ENCODE data around the gene GLMN.

The GLMN gene

DNA sequence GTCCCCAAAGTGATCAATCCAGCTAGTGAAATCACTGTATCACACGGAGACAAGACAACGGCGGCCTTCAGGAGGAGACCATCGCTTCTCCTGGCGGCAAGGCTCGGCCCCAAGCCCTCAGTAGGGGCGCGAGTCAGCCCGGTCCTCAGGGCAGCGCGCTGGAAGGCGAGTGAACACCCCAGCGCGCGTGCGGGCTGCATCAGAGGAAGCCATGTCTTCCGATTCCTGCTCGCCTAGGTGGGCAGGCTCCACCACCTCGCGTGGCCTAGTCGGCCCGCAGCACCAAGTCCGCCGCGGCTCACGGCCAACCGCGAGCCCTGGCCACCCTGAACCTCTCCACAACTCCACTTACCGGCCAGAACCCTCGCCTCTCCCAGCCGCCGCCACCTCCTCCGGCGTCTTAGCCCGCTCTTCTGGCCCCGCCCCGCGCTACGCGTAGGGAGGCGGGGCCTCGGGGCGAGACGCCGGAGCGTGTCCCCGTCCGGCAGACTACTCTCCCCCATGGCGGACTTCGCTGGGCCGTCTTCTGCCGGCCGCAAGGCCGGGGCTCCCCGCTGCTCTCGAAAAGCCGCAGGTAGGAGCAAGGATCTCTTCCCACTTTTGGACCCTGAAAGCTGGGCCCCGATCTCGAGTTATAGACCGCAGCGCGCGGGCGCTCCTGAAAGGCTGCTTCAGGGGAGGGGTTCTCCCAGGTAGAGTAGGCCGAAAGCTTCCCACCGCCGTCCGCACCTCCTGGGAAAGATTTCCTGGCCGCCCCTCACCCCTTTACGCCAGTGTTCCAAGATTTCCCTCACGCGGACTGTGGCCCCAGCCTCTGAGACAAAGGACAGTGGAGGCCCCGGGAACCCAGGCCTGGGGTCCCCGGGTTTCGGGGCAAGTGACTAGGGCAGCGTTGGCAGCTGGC lies at the start of gene GLMN, which contains the start of gene RPAP2:
TSS of gene GLMN (minus strand) at position 415 of the 904 bp plus-strand sequence. CDS start 988 bp downstream, outside the sequence.
TSS of gene RPAP2 (plus strand) at position 487 of the 904 bp plus-strand sequence. CDS start at position 502, 15 bp downstream.
- DNase-seq: peak; percentile 70 to 82

DNA sequence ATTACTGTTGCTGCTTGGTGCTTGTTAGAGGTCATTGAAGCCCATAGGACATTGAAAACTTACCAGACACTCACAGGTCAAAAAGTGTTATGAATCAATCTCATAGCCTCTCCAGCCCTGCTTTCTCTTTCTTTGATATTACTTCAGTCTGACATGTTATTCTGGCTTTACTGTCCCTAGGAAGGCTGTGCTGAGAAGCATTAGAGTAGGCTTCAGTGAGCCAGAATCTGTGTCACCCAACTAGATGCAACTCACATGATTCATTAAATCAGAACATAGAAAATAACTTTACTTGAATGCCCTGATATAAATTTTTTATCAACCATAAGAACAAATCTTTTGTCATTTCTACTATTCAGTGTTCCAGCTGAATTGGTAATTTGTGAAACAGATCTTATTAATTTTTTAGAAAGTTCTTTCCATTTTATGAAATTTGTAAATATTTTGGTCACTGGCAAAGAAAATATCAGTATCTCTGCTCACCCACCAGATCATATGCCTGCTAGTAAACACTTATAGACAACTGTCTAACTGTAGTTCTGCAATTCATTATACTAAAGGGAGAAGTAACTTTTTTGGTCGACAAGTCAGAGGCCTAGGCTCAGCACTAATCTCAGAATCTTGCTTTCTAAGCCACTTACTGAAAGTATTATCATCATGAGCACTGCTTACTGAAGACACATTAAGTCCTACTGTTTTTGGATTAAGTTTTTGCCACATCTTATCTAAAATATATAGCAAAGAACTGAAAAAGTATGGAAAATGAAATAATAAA lies 48.3 kb upstream of the GLMN start:
- DNase-seq: no peak

DNA sequence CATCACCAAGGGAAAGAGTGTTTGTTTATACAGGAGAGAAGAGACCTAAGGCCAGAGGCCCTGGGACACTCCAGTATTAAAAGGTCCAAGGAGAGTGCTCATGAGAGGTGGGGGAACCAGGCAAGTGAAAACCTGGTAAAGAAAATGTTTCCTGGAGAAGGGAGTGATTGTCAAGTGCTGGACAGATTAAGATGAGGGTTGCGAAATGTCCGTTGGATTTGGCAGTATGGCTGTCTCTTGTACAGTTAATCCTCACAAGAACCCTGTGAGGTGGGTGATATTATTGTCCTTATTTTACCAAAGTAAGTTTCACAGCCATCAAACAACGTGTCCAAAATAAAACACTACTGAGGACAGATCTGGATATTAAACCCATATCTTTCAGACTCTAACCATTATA lies 44.3 kb upstream of the GLMN start:
- no peak for DNase-seq

GRCh38 chr1:92342401-92342800 lies 43.6 kb upstream of the GLMN start:
- DNase-seq: no peak

DNA sequence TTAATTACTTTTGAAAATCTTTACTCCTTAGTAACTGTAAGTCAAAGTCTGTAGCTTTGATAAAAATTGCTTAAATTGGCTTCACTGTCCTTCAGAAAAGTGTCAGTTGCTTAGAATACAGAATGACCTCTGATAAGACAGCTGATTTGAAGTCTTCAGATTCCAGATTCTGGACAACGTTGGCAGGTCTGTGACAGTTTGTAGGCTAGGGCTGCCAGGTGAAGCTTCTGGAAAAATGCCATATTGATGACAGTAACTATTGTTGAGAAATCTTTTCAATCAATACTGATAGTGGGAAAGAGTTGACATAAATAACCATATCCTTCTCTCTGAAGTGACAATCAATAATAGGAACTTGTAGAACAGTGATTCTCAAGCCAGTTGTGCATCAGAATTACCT lies 41.4 kb upstream of the GLMN start:
- no peak for DNase-seq

DNA sequence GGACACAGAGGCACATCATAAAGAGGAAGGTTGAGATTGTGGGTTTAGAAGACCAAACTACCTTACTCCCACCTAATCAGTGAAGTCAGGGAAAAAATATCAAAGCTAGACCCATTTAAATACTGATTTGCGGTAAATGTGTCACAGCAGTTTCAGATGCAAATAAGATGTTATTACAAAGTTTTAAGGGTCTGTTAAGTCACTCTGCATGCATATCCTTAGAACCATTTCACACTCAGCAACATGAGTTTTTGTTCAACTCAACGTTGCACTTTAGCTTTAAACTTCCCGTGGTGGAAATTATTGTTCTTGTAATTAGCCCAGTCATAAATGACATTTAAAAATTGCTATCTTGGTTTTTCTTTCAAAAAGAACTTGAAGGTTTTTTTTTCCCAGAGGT lies 34.9 kb upstream of the GLMN start:
- no peak for DNase-seq

- DNase-seq: no peak
These were observed 30.8 kb upstream of the GLMN start for GRCh38 chr1:92329347-92330129.

- DNase-seq: no peak
These were observed 29.0 kb upstream of the GLMN start for GRCh38 chr1:92327794-92328193.

DNA sequence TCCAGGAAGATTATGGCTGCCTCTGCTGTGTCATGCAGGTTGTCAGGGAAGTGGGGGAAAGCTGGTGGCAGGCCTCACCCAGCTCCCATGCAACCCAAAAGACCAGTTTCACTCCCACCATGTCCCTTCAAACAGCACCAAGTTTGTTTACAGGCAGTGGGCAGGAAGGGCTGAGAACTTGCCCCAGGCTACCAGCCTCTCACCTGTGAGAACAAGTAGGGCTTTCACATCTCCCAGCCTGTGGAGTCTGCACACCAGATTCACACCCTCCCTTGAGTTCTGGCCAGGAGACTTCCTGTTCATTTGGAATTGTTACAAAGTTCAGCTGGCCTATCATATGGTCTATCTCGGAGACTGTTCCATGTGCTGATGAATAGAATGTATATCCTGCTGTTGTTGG lies 27.9 kb upstream of the GLMN start:
- DNase-seq: no peak

DNA sequence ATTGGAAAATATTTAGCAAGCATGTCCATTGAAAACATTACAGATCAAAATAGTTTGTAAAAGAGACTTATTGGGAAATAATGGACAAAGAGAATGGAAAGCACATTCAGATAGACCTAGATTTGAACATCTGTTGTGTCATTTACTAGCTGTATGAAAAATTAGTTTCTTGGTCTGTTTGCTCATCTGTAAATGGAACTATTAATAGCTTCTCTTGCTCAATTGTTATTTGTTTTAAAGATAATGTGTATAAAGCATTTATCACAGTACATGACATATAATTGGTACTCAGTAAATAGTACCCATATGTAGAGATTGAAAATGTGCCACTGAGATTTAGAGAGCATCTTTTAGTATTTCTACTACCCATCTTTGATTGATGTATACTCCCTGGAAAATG lies 26.0 kb upstream of the GLMN start:
- no peak for DNase-seq

- no peak for DNase-seq
These were observed 25.0 kb upstream of the GLMN start for GRCh38 chr1:92323473-92324453.

GRCh38 chr1:92317836-92318493 lies 19.2 kb upstream of the GLMN start:
- no peak for DNase-seq

GRCh38 chr1:92315766-92316599 lies 17.2 kb upstream of the GLMN start:
- no peak for DNase-seq

GRCh38 chr1:92314024-92314423 lies 15.2 kb upstream of the GLMN start:
- no peak for DNase-seq

DNA sequence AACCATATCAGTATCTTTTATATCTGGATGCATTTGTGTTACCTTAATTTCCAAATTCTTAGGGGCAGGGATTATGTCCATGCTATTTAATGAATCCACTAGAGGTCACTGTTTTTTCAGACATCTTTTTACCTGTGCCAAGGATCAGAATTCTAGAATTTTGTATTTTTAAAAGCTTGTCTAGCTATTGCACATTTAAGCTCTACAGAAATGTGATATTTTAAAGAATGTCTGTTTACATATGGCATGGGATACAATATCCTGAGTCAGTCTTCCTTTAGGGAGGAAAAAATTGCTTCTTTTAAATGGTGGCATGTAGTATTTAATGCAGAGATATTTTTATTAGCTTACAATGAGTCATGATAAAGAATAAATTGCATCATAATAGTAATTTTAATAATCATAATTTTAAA lies 11.4 kb upstream of the GLMN start:
- peak in 1 of 2 experiments; percentile 3 for DNase-seq

- no peak for DNase-seq
These were observed 9.2 kb upstream of the GLMN start for GRCh38 chr1:92307980-92308379.

DNA sequence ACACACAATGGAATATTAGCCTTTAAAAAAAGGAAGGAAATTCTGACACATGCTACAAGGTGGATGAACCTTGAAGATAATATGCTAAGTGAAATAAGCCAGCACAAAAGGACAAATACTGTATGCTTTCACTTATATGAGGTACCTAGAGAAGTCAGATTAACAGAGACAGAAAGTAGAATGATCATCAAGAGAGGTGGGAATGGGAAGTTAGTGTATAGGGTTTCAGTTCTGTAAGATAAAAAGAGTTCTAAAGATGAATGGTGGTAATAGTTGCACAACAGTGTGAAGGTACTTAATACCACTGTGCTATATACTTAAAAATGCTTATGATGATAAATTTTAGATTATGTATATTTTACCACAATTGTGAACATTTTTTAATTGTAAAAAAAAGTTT lies 7.2 kb upstream of the GLMN start:
- DNase-seq: no peak

GRCh38 chr1:92301021-92301420 lies 2.2 kb upstream of the GLMN start:
- DNase-seq: no peak

GRCh38 chr1:92299477-92300150 lies 827 bp upstream of the GLMN start:
- no peak for DNase-seq

DNA sequence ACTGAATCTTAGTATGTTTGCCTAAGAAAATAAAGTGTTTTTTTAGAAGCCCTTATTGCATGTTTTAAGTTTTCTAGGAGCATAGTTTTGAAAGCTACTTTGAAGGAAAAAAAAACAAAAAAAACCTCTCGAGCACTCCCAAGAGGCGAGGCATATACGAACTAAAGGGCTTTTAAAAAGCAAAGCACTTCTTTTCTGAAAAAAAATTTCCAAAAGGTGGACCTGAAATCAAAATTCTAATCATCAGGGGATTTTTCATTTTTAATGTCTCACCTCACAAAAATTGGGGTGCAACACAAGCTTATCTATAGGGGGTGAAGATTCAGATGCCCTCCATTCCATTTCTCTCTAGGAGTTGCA lies 594 bp downstream of the GLMN start:
- no peak for DNase-seq
